Measurements from ENCODE around the gene PSMB8.
A peak's percentile ranks its signal among the peaks of the same experiment; 100 is the strongest.
"Not testable (repeated sequence)": the region's sequence is repeated elsewhere in the genome, so short reads cannot be mapped to it uniquely, and the experiment has no call there.

PSMB8 gene

GRCh38 chr6:32838114-32838958 is 5.5 kb downstream of the PSMB8 start, which contains the start of gene TAP2:
Gene TAP2, minus strand, starts transcription at chr6:32838739. Its CDS starts 506 bp downstream, at chr6:32838233.
- DNase-seq (ENCODE audit: low read depth in 1 of 2, low spot score in 1 of 2) = peak; percentile 97 to 98

GRCh38 chr6:32837651-32838113 is 6.2 kb downstream of the PSMB8 start:
- DNase-seq (ENCODE audit: low read depth in 1 of 2, low spot score in 1 of 2) = no peak

GRCh38 chr6:32836873-32837272 is 7.0 kb downstream of the PSMB8 start:
- no peak for DNase-seq (ENCODE audit: low read depth in 1 of 2, low spot score in 1 of 2)

- no peak for DNase-seq (ENCODE audit: low read depth in 1 of 2, low spot score in 1 of 2)
These were observed 8.5 kb downstream of the PSMB8 start for GRCh38 chr6:32835167-32835893.

- DNase-seq (ENCODE audit: low read depth in 1 of 2, low spot score in 1 of 2) = no peak
These were observed 10.2 kb downstream of the PSMB8 start for GRCh38 chr6:32833664-32834063.

GRCh38 chr6:32832535-32832934 is 11.3 kb downstream of the PSMB8 start:
- no peak for DNase-seq (ENCODE audit: low read depth in 1 of 2, low spot score in 1 of 2)

- DNase-seq (ENCODE audit: low read depth in 1 of 2, low spot score in 1 of 2) = no peak
These were observed 12.9 kb downstream of the PSMB8 start for GRCh38 chr6:32830936-32831335.

- DNase-seq (ENCODE audit: low read depth in 1 of 2, low spot score in 1 of 2) = no peak
These were observed 13.8 kb downstream of the PSMB8 start for GRCh38 chr6:32830017-32830416.

- no peak for DNase-seq (ENCODE audit: low read depth in 1 of 2, low spot score in 1 of 2)
These were observed 14.4 kb downstream of the PSMB8 start for GRCh38 chr6:32829495-32829894.

GRCh38 chr6:32827025-32827424 is 16.8 kb downstream of the PSMB8 start:
- DNase-seq (ENCODE audit: low read depth in 1 of 2, low spot score in 1 of 2) = no peak

GRCh38 chr6:32825966-32826365 is 17.9 kb downstream of the PSMB8 start:
- no peak for DNase-seq (ENCODE audit: low read depth in 1 of 2, low spot score in 1 of 2)

GRCh38 chr6:32819729-32820128 is 24.1 kb downstream of the PSMB8 start:
- no peak for DNase-seq (ENCODE audit: low read depth in 1 of 2, low spot score in 1 of 2)

- DNase-seq (ENCODE audit: low read depth in 1 of 2, low spot score in 1 of 2) = no peak
These were observed 25.0 kb downstream of the PSMB8 start for GRCh38 chr6:32818867-32819266.

- no peak for DNase-seq (ENCODE audit: low read depth in 1 of 2, low spot score in 1 of 2)
These were observed 27.1 kb downstream of the PSMB8 start, which contains the start of gene HLA-DOB for GRCh38 chr6:32816746-32817204. Gene HLA-DOB, minus strand, starts transcription at chr6:32817002. Its CDS starts 51 bp downstream, at chr6:32816951.

GRCh38 chr6:32815996-32816395 is 27.9 kb downstream of the PSMB8 start:
- no peak for DNase-seq (ENCODE audit: low read depth in 1 of 2, low spot score in 1 of 2)

GRCh38 chr6:32815115-32815514 is 28.7 kb downstream of the PSMB8 start:
- DNase-seq (ENCODE audit: low read depth in 1 of 2, low spot score in 1 of 2) = no peak

- DNase-seq (ENCODE audit: low read depth in 1 of 2, low spot score in 1 of 2) = no peak
These were observed 29.7 kb downstream of the PSMB8 start for GRCh38 chr6:32814145-32814544.

GRCh38 chr6:32809171-32809570 is 34.7 kb downstream of the PSMB8 start:
- DNase-seq (ENCODE audit: low read depth in 1 of 2, low spot score in 1 of 2) = no peak

GRCh38 chr6:32807020-32807580 is 36.7 kb downstream of the PSMB8 start:
- DNase-seq (ENCODE audit: low read depth in 1 of 2, low spot score in 1 of 2) = no peak

GRCh38 chr6:32805404-32805803 is 38.4 kb downstream of the PSMB8 start:
- DNase-seq (ENCODE audit: low read depth in 1 of 2, low spot score in 1 of 2) = not testable (repeated sequence)

GRCh38 chr6:32803416-32803815 is 40.4 kb downstream of the PSMB8 start:
- DNase-seq (ENCODE audit: low read depth in 1 of 2, low spot score in 1 of 2) = no peak

- DNase-seq (ENCODE audit: low read depth in 1 of 2, low spot score in 1 of 2) = no peak
These were observed 44.1 kb downstream of the PSMB8 start for GRCh38 chr6:32799740-32800139.

Data from activated T-helper 1 cell treated with anti-CD3 and anti-CD28 coated beads, Interleukin-2, amount 50 U/mL, for 16 hours (primary cell).